Endothelial cell of umbilical vein (primary cell): ENCODE results near the gene REG3A. TPM values are rescaled to one million over a fixed set of nuclear protein-coding genes. Genes with fewer than 3 reads are reported as not detected.

Experiments
- BruUV-seq: library from RNA; stranded (reverse); fragments of 400-500 nt; replicated peaks from 2 replicates; lab custom pipeline; 2021; lab: Mats Ljungman, UMichigan
- CTCF ChIA-PET: fragments of 300-600, 350-600 bp; sonication (Branson Sonifier 250); formaldehyde crosslinking; loops from one replicate; lab custom pipeline; 2021; ENCODE audit warnings: antibody characterized with exemption, inconsistent platforms; lab: Charles Lee
- POLR2A ChIA-PET: fragments of 300-600, 350-600 bp; sonication (Branson Sonifier 250); formaldehyde crosslinking; loops from one replicate; lab custom pipeline; 2021; ENCODE audit warnings: antibody characterized with exemption, inconsistent platforms; lab: Charles Lee
- DNase-seq: peaks from one replicate; pipeline ENCODE4 v3.0.0-alpha.2; 2011; ENCODE audit warnings: low read depth, low spot score
- FAIRE-seq: peaks from 2 replicates; lab custom pipeline; 2011; peaks lifted over from hg19 to GRCh38; lab: Jason Lieb, UNC
- H2AFZ ChIP-seq: 2 replicates; pipeline ENCODE4 v1.6.0; 2012; ENCODE audit warnings: low read depth, low read length, control low read depth, inconsistent platforms
- H3K27ac ChIP-seq: 2 replicates; pipeline ENCODE4 v1.5.1; 2011; ENCODE audit warnings: low read depth, mild to moderate bottlenecking, control low read depth, low read length, moderate library complexity; ENCODE audit not compliant: insufficient read depth
- H3K27me3 ChIP-seq, 2 experiments: 2 replicates each; pipeline versions ENCODE4 v1.6.0 to v1.6.1; 2011; ENCODE audit warnings: low read length in 2 of 2, mixed read lengths in 1 of 2; ENCODE audit not compliant: control insufficient read depth in 2 of 2, insufficient read depth in 2 of 2
- H3K36me3 ChIP-seq, 2 experiments: 2 replicates in 1 of 2; 3 replicates in 1 of 2; pipeline ENCODE4 v1.5.1; 2011; ENCODE audit warnings: low read length in 2 of 2, mild to moderate bottlenecking in 1 of 2, moderate library complexity in 1 of 2; ENCODE audit not compliant: control insufficient read depth in 2 of 2, insufficient read depth in 2 of 2; ENCODE audit errors: extremely low read depth in 1 of 2
- H3K4me1 ChIP-seq: 3 replicates; pipeline ENCODE4 v1.5.1; 2011; ENCODE audit warnings: mild to moderate bottlenecking, low read length; ENCODE audit not compliant: control insufficient read depth, insufficient read depth; ENCODE audit errors: extremely low read depth
- H3K4me2 ChIP-seq: 2 replicates; pipeline ENCODE4 v1.6.1; 2011; ENCODE audit warnings: low read length, control low read depth, mixed read lengths; ENCODE audit not compliant: insufficient read depth
- H3K4me3 ChIP-seq, 3 experiments: fragments of 200-600 bp in 1 of 3; sonication (generic), shearing (Covaris generic) in 1 of 3; replicated peaks in 1 of 3; 2 replicates each; pipeline ENCODE4 v1.5.1; 2011 to 2016; ENCODE audit warnings: control low read depth in 3 of 3, low read length in 3 of 3, mild to moderate bottlenecking in 2 of 3, inconsistent platforms in 1 of 3, low read depth in 1 of 3, moderate library complexity in 1 of 3; ENCODE audit not compliant: insufficient read depth in 1 of 3
- H3K79me2 ChIP-seq: 2 replicates; pipeline ENCODE4 v1.6.0; 2012; ENCODE audit warnings: low read length, inconsistent platforms; ENCODE audit not compliant: control insufficient read depth, insufficient read depth
- H3K9ac ChIP-seq: replicated peaks from 2 replicates; pipeline ENCODE3; 2011; ENCODE audit warnings: low read length, control low read depth; ENCODE audit not compliant: insufficient read depth; ENCODE audit errors: extremely low read depth
- H3K9me1 ChIP-seq: replicated peaks from 3 replicates; pipeline ENCODE4 v1.6.0; 2011; ENCODE audit warnings: mild to moderate bottlenecking, low read length; ENCODE audit not compliant: control insufficient read depth, insufficient read depth; ENCODE audit errors: extremely low read depth
- H3K9me3 ChIP-seq: replicated peaks from 2 replicates; pipeline ENCODE4 v1.5.1; 2012; ENCODE audit warnings: low read length, inconsistent platforms; ENCODE audit not compliant: control insufficient read depth, insufficient read depth
- H4K20me1 ChIP-seq: replicated peaks from 2 replicates; pipeline ENCODE3; 2011; ENCODE audit warnings: mild to moderate bottlenecking, low read length; ENCODE audit not compliant: control insufficient read depth, insufficient read depth; ENCODE audit errors: extremely low read depth
- CTCF ChIP-seq, 2 donors: IDR thresholded peaks; 1 replicate in 1 of 2; 2 replicates in 1 of 2; pipeline ENCODE4 v1.5.1; 2011; ENCODE audit warnings: low read length in 2 of 2, mild to moderate bottlenecking in 2 of 2, moderate library complexity in 2 of 2, control low read depth in 1 of 2, inconsistent platforms in 1 of 2, low read depth in 1 of 2; ENCODE audit not compliant: insufficient read depth in 1 of 2; ENCODE audit errors: extremely low read depth in 1 of 2
- EZH2 ChIP-seq: IDR thresholded peaks from 2 replicates; pipeline ENCODE4 v1.6.1; 2012; ENCODE audit warnings: borderline replicate concordance, low read depth, mild to moderate bottlenecking, moderate library complexity, low read length, inconsistent platforms; ENCODE audit not compliant: severe bottlenecking
- FOS ChIP-seq: IDR thresholded peaks from 2 replicates; pipeline ENCODE4 v1.6.1; 2011; ENCODE audit warnings: mild to moderate bottlenecking, low read length, moderate library complexity, borderline replicate concordance; ENCODE audit not compliant: insufficient read depth
- GATA2 ChIP-seq: IDR thresholded peaks from 2 replicates; pipeline ENCODE4 v1.7.0; 2011; ENCODE audit warnings: low read depth, mild to moderate bottlenecking, moderate library complexity, mixed read lengths, low read length; ENCODE audit not compliant: insufficient read length, insufficient read depth
- JUN ChIP-seq: IDR thresholded peaks from 2 replicates; pipeline ENCODE4 v1.6.1; 2011; ENCODE audit warnings: borderline replicate concordance, low read depth; ENCODE audit not compliant: insufficient read length, insufficient read depth
- MAX ChIP-seq: IDR thresholded peaks from 2 replicates; pipeline ENCODE4 v1.6.1; 2011; ENCODE audit not compliant: insufficient read depth, insufficient read length
- MYC ChIP-seq: IDR thresholded peaks from one replicate; pipeline ENCODE4 v1.6.1; 2011; ENCODE audit warnings: mild to moderate bottlenecking, low read depth, low read length
- POLR2A ChIP-seq: IDR thresholded peaks from 2 replicates; pipeline ENCODE4 v1.6.1; 2012; ENCODE audit warnings: low read depth, mild to moderate bottlenecking, control low read depth, low read length
- POLR2AphosphoS5 ChIP-seq: IDR thresholded peaks from 2 replicates; pipeline ENCODE4 v1.6.1; 2012; ENCODE audit warnings: low read depth, mild to moderate bottlenecking, control low read depth, low read length, moderate library complexity; ENCODE audit not compliant: insufficient read depth
- dilution Hi-C: fragments of 300-500 bp; cut with MboI; formaldehyde crosslinking; loops from one replicate; pipeline ENCODE4 v1.15.0; 2019; ENCODE audit warnings: low sequenced_read_pairs; ENCODE audit not compliant: extremely low pct_ligation_motif_present
- intact Hi-C: fragments of 100-400 bp; cut with micrococcal nuclease; formaldehyde crosslinking; loops from one replicate; pipeline ENCODE4 v1.10.0; 2022
- polyA plus RNA-seq, 4 experiments: library from polyadenylated mRNA; depleted of rRNA in 3 of 4; stranded (reverse) in 3 of 4; unstranded in 1 of 4; fragments of >200 nt; gene quantifications; 2 replicates each; pipeline versions ENCODE4 v1.2.1 to v1.2.3, GENCODE V29; 2011 to 2012; ENCODE audit warnings: missing spikeins in 1 of 4
- total RNA-seq: library from RNA; stranded (reverse); gene quantifications from 2 replicates; pipeline ENCODE4 v1.2.3, GENCODE V29; 2021

REG3A gene
- total and polyA plus RNA-seq, 2 donors (not counting 3 experiments of a cell fraction or from before 2014, with no cell fraction given): not detected

GRCh38 chr2:79200762-79201161 lies 41.2 kb upstream of the REG3A start:
- Histone ChIP-seq H3K9ac (no peak overlapping the region), H3K9me3 (peaks cover 2% of the 10 kb centered on the region), H3K27ac (no peak overlapping the region), H3K4me3 (no peak overlapping the region), H3K36me3 (no peaks in the 10 kb centered on the region), H3K4me2 (no peak overlapping the region), H2AFZ (no peak overlapping the region), H3K9me1 (no peaks in the 10 kb centered on the region), H3K4me1 (no peaks in the 10 kb centered on the region), H3K27me3 (no peaks in the 10 kb centered on the region), H3K79me2 (no peaks in the 10 kb centered on the region), H4K20me1 (no peaks in the 10 kb centered on the region)
- FAIRE-seq (no peak), DNase-seq (no peak)
- dilution Hi-C loops: no loop called here
- ChIA-PET CTCF (no interaction called here), POLR2A (no interaction called here)
- TF ChIP-seq MYC (no peak), EZH2 (no peak), FOS (no peak), MAX (no peak), JUN (no peak), GATA2 (no peak), CTCF (IDR thresholded peaks at IDR 0.05; ENCODE audit: extremely low read depth in 1 of 2, insufficient read depth in 1 of 2, low read depth in 1 of 2, low read length in 2 of 2) (no peak), POLR2A (no peak), POLR2AphosphoS5 (no peak)
- BruUV-seq: no TSS peak
- intact Hi-C loops: no loop called here
